HepG2 (cell line): ENCODE data around the gene DHX57. TPM values are rescaled to one million over a fixed set of nuclear protein-coding genes. Genes with fewer than 3 reads are reported as not detected.
A peak's percentile ranks its signal among the peaks of the same experiment; 100 is the strongest.

Experiments
- ATAC-seq: fragments of 200-7000 bp; cut with Tn5 transposase; 3 replicates; pipeline ENCODE4 v1.9.1; 2020; ENCODE audit warnings: mild to moderate bottlenecking, moderate library complexity
- BruUV-seq: library from RNA; stranded (reverse); fragments of 400-500 nt; replicated peaks from 2 replicates; lab custom pipeline; 2021; lab: Mats Ljungman, UMichigan
- CTCF ChIA-PET: fragments of 300-600 bp; formaldehyde crosslinking; extraction: SDS; loops from one replicate; lab custom pipeline; 2021; ENCODE audit warnings: low total read pairs, inconsistent platforms, low intra/inter-chr PET ratio; lab: Yijun Ruan, JAX
- POLR2A ChIA-PET: fragments of 350-600 bp; sonication (Branson Sonifier 250); formaldehyde crosslinking; loops from one replicate; lab custom pipeline; 2020; ENCODE audit warnings: antibody characterized with exemption, inconsistent platforms; lab: Yijun Ruan, JAX
- DNase-seq: peaks from one replicate; pipeline ENCODE4 v3.0.0-alpha.2; 2015; ENCODE audit warnings: low spot score
- FAIRE-seq: peaks from 3 replicates; lab custom pipeline; 2011; peaks lifted over from hg19 to GRCh38; lab: Jason Lieb, UNC
- H2AFZ ChIP-seq: one replicate; pipeline ENCODE4 v1.6.1; 2011; ENCODE audit warnings: low read length, inconsistent platforms
- H3K27ac ChIP-seq: fragments of 300-600 bp; 3 replicates; pipeline ENCODE4 v1.8.0; 2011; ENCODE audit warnings: mixed run types, mild to moderate bottlenecking, mixed read lengths, low read length, inconsistent platforms; ENCODE audit not compliant: insufficient read depth; ENCODE audit errors: extremely low read length
- H3K27me3 ChIP-seq, 2 experiments: fragments of 200-600 bp in 1 of 2; 2 replicates in 1 of 2; 3 replicates in 1 of 2; pipeline versions ENCODE4 v1.6.0 to v1.8.0; 2011; ENCODE audit warnings: low read length in 2 of 2, mild to moderate bottlenecking in 2 of 2, moderate library complexity in 2 of 2, inconsistent platforms in 1 of 2; ENCODE audit not compliant: insufficient read depth in 2 of 2, control insufficient read depth in 1 of 2
- H3K36me3 ChIP-seq, 2 experiments: fragments of 200-600 bp in 1 of 2; replicated peaks in 1 of 2; 2 replicates in 1 of 2; 3 replicates in 1 of 2; pipeline versions ENCODE4 v1.5.1 to v1.8.0; 2011; ENCODE audit warnings: low read length in 2 of 2, inconsistent platforms in 1 of 2; ENCODE audit not compliant: insufficient read depth in 2 of 2, control insufficient read depth in 1 of 2
- H3K4me1 ChIP-seq: 2 replicates; pipeline ENCODE4 v1.5.1; 2012; ENCODE audit warnings: low read length, inconsistent platforms; ENCODE audit not compliant: insufficient read depth
- H3K4me2 ChIP-seq: 2 replicates; pipeline ENCODE4 v1.6.0; 2011; ENCODE audit warnings: low read depth, low read length, inconsistent platforms
- H3K4me3 ChIP-seq, 3 experiments: fragments of 200-600 bp in 1 of 3; sonication (generic), shearing (Covaris generic) in 1 of 3; replicated peaks in 1 of 3; 2 replicates each; pipeline ENCODE4 v1.5.1; 2011 to 2016; ENCODE audit warnings: low read length in 3 of 3, inconsistent platforms in 2 of 3, low read depth in 2 of 3, mild to moderate bottlenecking in 2 of 3, control low read depth in 1 of 3, mixed read lengths in 1 of 3; ENCODE audit not compliant: insufficient read depth in 1 of 3
- H3K79me2 ChIP-seq: one replicate; pipeline ENCODE4 v1.6.1; 2011; ENCODE audit warnings: low read length, inconsistent platforms; ENCODE audit not compliant: insufficient read depth
- H3K9ac ChIP-seq: 2 replicates; pipeline ENCODE4 v1.6.0; 2011; ENCODE audit warnings: mild to moderate bottlenecking, low read depth, low read length, inconsistent platforms; ENCODE audit not compliant: insufficient read depth
- H3K9me3 ChIP-seq: 2 replicates; pipeline ENCODE4 v1.5.1; 2012; ENCODE audit warnings: mild to moderate bottlenecking, low read length
- H4K20me1 ChIP-seq: 2 replicates; pipeline ENCODE4 v1.6.0; 2011; ENCODE audit warnings: inconsistent platforms, mild to moderate bottlenecking, low read length, moderate library complexity; ENCODE audit not compliant: insufficient read depth
- HDAC1 ChIP-seq: sonication (generic); formaldehyde crosslinking; IDR thresholded peaks from 2 replicates; pipeline ENCODE4 v1.5.1; 2020; ENCODE audit warnings: mild to moderate bottlenecking, missing genetic modification reagents
- ISX ChIP-seq: sonication (generic); formaldehyde crosslinking; conservative IDR thresholded peaks from 2 replicates; pipeline ENCODE4 v1.5.0; 2020; ENCODE audit warnings: missing genetic modification reagents
- MTA1 ChIP-seq: sonication (generic); formaldehyde crosslinking; IDR thresholded peaks from 2 replicates; pipeline ENCODE4 v1.4.0; 2020; ENCODE audit warnings: missing genetic modification reagents, mild to moderate bottlenecking, borderline replicate concordance
- NR1H2 ChIP-seq: sonication (generic); formaldehyde crosslinking; IDR thresholded peaks from 2 replicates; pipeline ENCODE4 v1.8.1; 2022; ENCODE audit warnings: low read depth, missing genetic modification reagents, borderline replicate concordance
- SIX4 ChIP-seq: sonication (generic); formaldehyde crosslinking; IDR thresholded peaks from 2 replicates; pipeline ENCODE4 v1.4.0; 2020; ENCODE audit warnings: missing genetic modification reagents
- SRSF9 ChIP-seq: fragments of 200-400 bp; formaldehyde crosslinking; IDR thresholded peaks from 2 replicates; pipeline ENCODE4 v1.6.1; 2018; ENCODE audit warnings: borderline replicate concordance, mild to moderate bottlenecking, low read depth, low read length; ENCODE audit not compliant: insufficient read depth, poor library complexity, severe bottlenecking
- STAT5B ChIP-seq: sonication (generic); formaldehyde crosslinking; IDR thresholded peaks from 2 replicates; pipeline ENCODE4 v1.4.0; 2020; ENCODE audit warnings: missing genetic modification reagents
- XRCC5 ChIP-seq: fragments of 200-400 bp; formaldehyde crosslinking; optimal IDR thresholded peaks from 2 replicates; pipeline ENCODE3; 2017; ENCODE audit warnings: mild to moderate bottlenecking, low read length
- ZFP36 ChIP-seq: fragments of 150-350 bp; IDR thresholded peaks from 2 replicates; pipeline ENCODE4 v1.6.1; 2018; ENCODE audit warnings: borderline replicate concordance, low read length, low read depth; ENCODE audit not compliant: partially characterized antibody
- ZMAT3 ChIP-seq: sonication (generic); formaldehyde crosslinking; conservative IDR thresholded peaks from 2 replicates; pipeline ENCODE4 v1.7.0; 2021; ENCODE audit warnings: missing genetic modification reagents
- ZNF556 ChIP-seq: sonication (generic); formaldehyde crosslinking; IDR thresholded peaks from 2 replicates; pipeline ENCODE4 v1.4.0; 2020; ENCODE audit warnings: mild to moderate bottlenecking, missing genetic modification reagents, borderline replicate concordance
- ZNF788 ChIP-seq: sonication (generic); formaldehyde crosslinking; IDR thresholded peaks from 2 replicates; pipeline ENCODE4 v1.5.0; 2020; ENCODE audit warnings: mild to moderate bottlenecking, missing genetic modification reagents, borderline replicate concordance
- ZZZ3 ChIP-seq: sonication (generic); formaldehyde crosslinking; IDR thresholded peaks from 2 replicates; pipeline ENCODE4 v1.4.0; 2020; ENCODE audit warnings: missing genetic modification reagents, mild to moderate bottlenecking, borderline replicate concordance
- WGBS: methylation state at CpG from one replicate; pipeline ENCODE4 v1.1.6; 2017; ENCODE audit warnings: low lambda C conversion rate; 5-methylcytosine and 5-hydroxymethylcytosine counted together
- in situ Hi-C: cut with HindIII; loops from 2 replicates; pipeline ENCODE4 v1.10.0; 2017; ENCODE audit warnings: low pct_unique_long_range_greater_than_20kb; ENCODE audit not compliant: extremely low pct_ligation_motif_present
- intact Hi-C: fragments of 100-400 bp; cut with micrococcal nuclease; formaldehyde crosslinking; loops from one replicate; pipeline ENCODE4 v1.10.0; 2022; ENCODE audit not compliant: unreplicated experiment
- polyA plus RNA-seq, 8 experiments: library from polyadenylated mRNA; depleted of rRNA in 3 of 8; stranded (reverse) in 7 of 8; unstranded in 1 of 8; fragments of >200 nt; fragmentation: Illumina TruSeq in 4 of 8; extraction: Trizol in 4 of 8; gene quantifications; 2 replicates each; pipeline versions ENCODE4 v1.2.1 to v1.2.3, GENCODE V29; 2011 to 2016; ENCODE audit warnings: low read depth in 4 of 8, missing spikeins in 1 of 8, mixed read lengths in 1 of 8; ENCODE audit not compliant: insufficient read depth in 1 of 8
- total RNA-seq, 5 experiments: library from RNA; depleted of rRNA; stranded (reverse); fragments of >200 nt; fragmentation: Illumina TruSeq; extraction: Trizol; gene quantifications; 2 replicates each; pipeline ENCODE4 v1.2.3, GENCODE V29; 2016; ENCODE audit warnings: low read depth in 1 of 5
- TF ChIP-seq, protein P1 (sequence below): sonication (generic); formaldehyde crosslinking; IDR thresholded peaks from 2 replicates; pipeline ENCODE4 v1.8.0; 2023; ENCODE audit warnings: mild to moderate bottlenecking, missing genetic modification reagents
- TF ChIP-seq, protein P2 (sequence below): sonication (generic); formaldehyde crosslinking; IDR thresholded peaks from 2 replicates; pipeline ENCODE4 v1.5.1; 2020; ENCODE audit warnings: mild to moderate bottlenecking, missing genetic modification reagents, moderate library complexity

DHX57 gene
- total and polyA plus RNA-seq, 2 of the 13 experiments (the other 11 are each of a cell fraction or from before 2014, with no cell fraction given): 9.2 to 24.2 TPM

DNA sequence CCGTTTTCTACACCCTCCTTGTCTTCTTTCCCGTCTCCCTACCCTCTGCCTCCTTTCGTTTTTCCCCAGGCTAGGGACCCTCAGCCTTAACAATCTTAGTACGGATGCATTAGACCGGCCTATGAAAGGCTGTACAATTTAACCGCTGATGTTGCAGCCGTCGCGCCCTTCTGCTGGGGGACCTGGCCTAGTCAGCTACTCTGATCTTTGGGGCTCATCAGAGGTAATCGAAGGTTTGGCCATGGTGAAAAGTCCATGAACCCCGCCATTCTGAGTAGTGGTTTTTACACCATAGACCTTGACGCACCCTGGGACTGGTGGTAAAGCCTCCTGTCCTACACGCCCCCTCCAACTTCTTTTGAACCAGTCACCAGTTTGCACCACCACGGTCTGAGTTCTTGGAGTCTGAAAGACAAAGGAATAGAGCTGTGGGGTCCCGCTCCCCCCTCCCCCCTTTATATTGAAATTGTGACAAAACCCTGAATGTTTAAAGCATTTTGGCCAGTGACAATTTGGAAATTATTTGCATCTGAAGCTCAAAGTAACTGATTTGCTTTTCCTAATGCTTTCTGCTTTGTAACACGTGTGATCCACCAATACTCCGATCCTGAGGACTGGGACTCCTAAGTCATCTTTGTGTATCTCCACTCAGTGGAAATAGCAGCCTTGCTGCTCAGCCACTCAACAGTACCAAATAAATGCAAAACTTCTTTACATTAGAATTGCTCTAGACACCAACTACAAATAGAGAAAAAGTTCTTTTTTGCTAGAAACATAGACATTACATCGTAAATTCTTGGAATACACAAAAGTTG is 123.9 kb downstream of the DHX57 start (continued):
- 0 out of 2 replicates have a peak, but pooled peaks have one; percentile 72 for TF ChIP-seq HDAC1 (CRISPR knock-in tag)
- no peak for TF ChIP-seq MTA1 (CRISPR knock-in tag)
- TF ChIP-seq, all 625 proteins: peak for 39

DNA sequence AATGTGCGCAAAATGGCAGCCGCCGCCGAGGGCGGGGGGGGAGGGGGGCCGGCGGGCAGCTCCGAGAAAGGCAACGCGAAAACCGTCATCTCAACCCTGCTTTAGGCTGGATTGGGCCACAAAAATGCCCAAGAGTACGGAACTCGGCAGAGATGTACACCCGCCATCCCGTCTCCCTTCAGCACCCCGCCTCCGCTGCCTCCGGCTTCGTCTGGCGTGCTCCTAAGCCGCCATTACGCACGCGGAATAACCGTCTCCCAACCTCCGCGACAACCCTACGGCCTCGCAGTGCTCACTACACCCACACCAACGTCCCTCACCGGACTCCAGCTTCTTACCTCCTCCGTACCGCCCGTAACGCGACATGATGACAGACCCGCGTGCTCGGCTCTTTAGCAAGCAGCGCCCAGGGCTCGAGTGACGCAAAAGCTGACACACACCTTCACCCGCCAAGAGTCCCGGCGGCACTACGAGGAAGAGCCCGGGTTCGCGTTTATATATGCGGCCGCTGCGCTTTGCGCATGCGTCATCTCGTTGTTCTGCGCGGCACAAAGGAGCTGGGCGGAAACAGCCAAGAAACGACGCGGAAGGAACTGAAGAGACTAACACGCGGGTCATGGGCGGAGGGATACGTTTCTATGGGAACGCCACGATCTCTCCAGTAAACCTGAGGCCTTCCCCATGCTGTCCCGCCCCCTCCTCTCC is 124.7 kb downstream of the DHX57 start, which contains the start of gene SRSF7:
TSS of gene SRSF7 (minus strand) at position 471 of the 705 bp plus-strand sequence. CDS start at position 366, 105 bp downstream.
- POLR2A ChIA-PET: interaction anchor here (0.6 to 2.6 kb wide), 70 partner anchors 9 to 1594 kb away, joined by 3 to 92 read pairs (median 4); partner anchors contain the start of genes CEBPZ, DHX57, EIF2AK2 and GALM
- CTCF ChIA-PET: interaction anchor here (0.6 kb wide), 1 partner anchor 1821 kb away, joined by 3 read pairs; no protein-coding TSS in a partner anchor
- 48% methylated on average over 65 of the region's 68 CpGs for WGBS
- H3K4me3 ChIP-seq: peak within 1 kb of the TSS; percentile 83 to 94 (median 85)
- H3K27me3 ChIP-seq: no peaks in the 10 kb centered on the region; a peak in 1 of 5 replicates
- peaks cover 51% of the 10 kb centered on the region for H3K79me2 ChIP-seq
- peak; percentile 72 for FAIRE-seq
- peak; percentile 80 for ATAC-seq
- H3K4me2 ChIP-seq: peak within 1 kb of the TSS; percentile 86
- peak within 1 kb of the TSS; percentile 83 for H2AFZ ChIP-seq
- H3K36me3 ChIP-seq: peaks cover 10 to 31% of the 10 kb centered on the region in 2 experiments
- intact Hi-C loops: loop anchor here (10.0 kb wide), 1 partner anchor 374 kb away; the partner anchor contains the start of gene SOS1
- H4K20me1 ChIP-seq: peaks cover 42% of the 10 kb centered on the region
- in situ Hi-C loops: no loop called here
- H3K9ac ChIP-seq: peak within 1 kb of the TSS; percentile 96
- peak within 1 kb of the TSS; percentile 87 for H3K27ac ChIP-seq
- H3K4me1 ChIP-seq: peaks cover 64% of the 10 kb centered on the region
- peak; percentile 97 for DNase-seq
- BruUV-seq: TSS peak; percentile 62
- no peaks in the 10 kb centered on the region for H3K9me3 ChIP-seq
- TF ChIP-seq XRCC5 (no peak), ZFP36 (no peak), NR1H2 (CRISPR knock-in tag) (no peak; the same call in 1 of the 2 replicates), ZNF788 (CRISPR knock-in tag) (peak; percentile 62), ZMAT3 (peak; percentile 98), SRSF9 (no peak), SIX4 (peak; percentile 17), STAT5B (peak; percentile 95; the same call in 1 of the 2 replicates), ISX (CRISPR knock-in tag) (peak; percentile 85; the same call in 1 of the 2 replicates), ZZZ3 (no peak), ZNF556 (no peak)
- TF ChIP-seq, protein P1, sequence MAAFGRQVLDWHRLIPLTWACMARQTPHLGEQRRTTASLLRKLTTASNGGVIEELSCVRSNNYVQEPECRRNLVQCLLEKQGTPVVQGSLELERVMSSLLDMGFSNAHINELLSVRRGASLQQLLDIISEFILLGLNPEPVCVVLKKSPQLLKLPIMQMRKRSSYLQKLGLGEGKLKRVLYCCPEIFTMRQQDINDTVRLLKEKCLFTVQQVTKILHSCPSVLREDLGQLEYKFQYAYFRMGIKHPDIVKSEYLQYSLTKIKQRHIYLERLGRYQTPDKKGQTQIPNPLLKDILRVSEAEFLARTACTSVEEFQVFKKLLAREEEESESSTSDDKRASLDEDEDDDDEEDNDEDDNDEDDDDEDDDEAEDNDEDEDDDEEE (CRISPR knock-in tag): peak; percentile 17; the same call in 1 of the 2 replicates
- TF ChIP-seq, protein P2, sequence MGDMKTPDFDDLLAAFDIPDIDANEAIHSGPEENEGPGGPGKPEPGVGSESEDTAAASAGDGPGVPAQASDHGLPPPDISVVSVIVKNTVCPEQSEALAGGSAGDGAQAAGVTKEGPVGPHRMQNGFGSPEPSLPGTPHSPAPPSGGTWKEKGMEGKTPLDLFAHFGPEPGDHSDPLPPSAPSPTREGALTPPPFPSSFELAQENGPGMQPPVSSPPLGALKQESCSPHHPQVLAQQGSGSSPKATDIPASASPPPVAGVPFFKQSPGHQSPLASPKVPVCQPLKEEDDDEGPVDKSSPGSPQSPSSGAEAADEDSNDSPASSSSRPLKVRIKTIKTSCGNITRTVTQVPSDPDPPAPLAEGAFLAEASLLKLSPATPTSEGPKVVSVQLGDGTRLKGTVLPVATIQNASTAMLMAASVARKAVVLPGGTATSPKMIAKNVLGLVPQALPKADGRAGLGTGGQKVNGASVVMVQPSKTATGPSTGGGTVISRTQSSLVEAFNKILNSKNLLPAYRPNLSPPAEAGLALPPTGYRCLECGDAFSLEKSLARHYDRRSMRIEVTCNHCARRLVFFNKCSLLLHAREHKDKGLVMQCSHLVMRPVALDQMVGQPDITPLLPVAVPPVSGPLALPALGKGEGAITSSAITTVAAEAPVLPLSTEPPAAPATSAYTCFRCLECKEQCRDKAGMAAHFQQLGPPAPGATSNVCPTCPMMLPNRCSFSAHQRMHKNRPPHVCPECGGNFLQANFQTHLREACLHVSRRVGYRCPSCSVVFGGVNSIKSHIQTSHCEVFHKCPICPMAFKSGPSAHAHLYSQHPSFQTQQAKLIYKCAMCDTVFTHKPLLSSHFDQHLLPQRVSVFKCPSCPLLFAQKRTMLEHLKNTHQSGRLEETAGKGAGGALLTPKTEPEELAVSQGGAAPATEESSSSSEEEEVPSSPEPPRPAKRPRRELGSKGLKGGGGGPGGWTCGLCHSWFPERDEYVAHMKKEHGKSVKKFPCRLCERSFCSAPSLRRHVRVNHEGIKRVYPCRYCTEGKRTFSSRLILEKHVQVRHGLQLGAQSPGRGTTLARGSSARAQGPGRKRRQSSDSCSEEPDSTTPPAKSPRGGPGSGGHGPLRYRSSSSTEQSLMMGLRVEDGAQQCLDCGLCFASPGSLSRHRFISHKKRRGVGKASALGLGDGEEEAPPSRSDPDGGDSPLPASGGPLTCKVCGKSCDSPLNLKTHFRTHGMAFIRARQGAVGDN (CRISPR knock-in tag): peak; percentile 98
